ENCODE measurements around the gene CRK.

Gene CRK

DNA sequence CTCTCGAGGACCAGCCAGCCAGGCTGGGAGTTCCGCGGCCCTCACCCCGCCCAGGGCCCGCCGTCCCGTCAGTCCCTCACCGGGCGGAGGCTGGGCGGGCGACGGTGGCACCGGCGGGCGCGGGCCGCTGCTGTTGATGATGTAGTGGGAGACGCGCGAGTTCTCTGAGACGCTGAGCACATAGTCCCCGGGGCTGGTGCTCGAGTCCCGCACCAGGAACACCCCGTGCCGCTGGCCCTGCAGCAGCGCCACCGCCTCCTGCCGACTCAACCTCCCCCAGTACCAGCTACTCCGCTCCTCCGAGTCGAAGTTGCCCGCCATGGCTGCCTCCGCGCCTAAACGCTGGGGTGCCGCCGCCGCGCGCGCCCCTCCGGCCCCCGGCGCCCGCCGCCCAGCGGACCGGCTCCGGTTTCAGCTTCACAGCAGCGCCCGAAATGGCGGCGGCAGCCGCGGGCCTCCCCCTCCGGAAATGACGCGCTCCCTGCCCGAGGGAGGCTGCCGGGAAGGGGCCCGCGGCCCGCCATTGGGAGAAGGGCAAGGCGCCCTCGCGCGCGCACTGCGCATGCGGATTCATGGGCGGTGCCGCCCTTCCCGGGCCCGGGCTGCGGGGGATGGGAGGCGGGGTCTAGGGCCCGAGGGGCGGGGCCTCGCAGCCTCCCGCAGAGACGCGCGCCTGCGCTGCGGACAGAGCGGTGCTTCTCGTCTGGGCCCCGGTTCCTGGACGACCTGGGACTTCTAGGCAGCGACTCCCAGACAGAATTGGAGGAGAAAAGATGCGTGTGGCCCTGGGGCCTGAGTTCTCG lies at the start of gene CRK:
TSS of gene CRK (minus strand) at position 436 of the 803 bp plus-strand sequence. CDS start at position 321, 115 bp downstream.
- H3K4me1 Mint-ChIP-seq: peaks cover 50% of the 10 kb centered on the region
- H3K9me3 Mint-ChIP-seq: no peaks in the 10 kb centered on the region
- peak within 1 kb of the TSS; percentile 82 for H3K4me3 Mint-ChIP-seq
- H3K27ac Mint-ChIP-seq: peak within 1 kb of the TSS; percentile 83
- ATAC-seq (peak; percentile 94), DNase-seq (ENCODE audit: low spot score in 2 of 2) (peak; percentile 99)
- peaks cover 42% of the 10 kb centered on the region for H3K36me3 Mint-ChIP-seq

DNA sequence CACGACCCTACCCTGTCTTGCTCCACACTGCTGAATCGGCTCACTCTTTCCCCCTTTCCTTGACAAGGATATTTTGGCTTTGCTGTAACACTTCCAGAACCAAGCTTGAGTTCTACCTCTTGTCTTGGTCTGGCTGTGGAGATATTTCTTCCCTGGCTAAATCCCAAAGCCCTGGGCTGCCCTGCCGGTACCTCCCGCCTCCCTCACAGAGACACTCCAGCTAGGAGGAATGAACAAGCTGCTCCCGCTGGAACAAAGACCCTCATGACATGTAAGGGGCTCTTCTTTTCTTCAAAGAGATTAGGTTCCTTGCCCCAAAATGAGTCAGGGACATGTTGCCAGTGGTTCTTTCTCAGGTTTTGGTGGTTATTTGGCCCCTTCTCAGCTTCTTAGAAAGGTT lies 49.6 kb upstream of the CRK start:
- Mint-ChIP-seq H3K4me3 (no peak overlapping the region), H3K27ac (no peak overlapping the region), H3K36me3 (peaks cover 40% of the 10 kb centered on the region), H3K4me1 (no peaks in the 10 kb centered on the region), H3K9me3 (no peaks in the 10 kb centered on the region)
- DNase-seq (ENCODE audit: low spot score in 2 of 2) (no peak), ATAC-seq (no peak)

DNA sequence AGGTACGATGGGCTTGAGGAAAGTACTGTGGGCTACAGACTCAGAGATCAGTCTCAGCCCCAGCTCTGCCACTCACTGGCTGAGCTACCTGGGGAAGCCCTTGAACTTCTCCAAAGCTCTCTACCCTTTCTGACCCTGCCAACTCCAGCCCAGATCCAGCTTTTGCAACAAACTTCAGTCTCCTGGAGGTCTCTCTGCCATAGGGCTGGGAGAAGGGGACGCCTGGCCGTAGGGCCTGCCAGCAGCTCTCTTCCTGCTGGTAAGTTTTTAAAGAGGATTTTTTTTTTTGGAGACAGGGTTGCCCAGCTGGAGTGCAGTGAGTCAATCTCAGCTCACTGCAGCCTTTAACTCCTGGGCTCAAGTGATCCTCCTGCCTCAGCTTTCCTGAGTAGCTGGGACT lies 48.8 kb upstream of the CRK start:
- DNase-seq (ENCODE audit: low spot score in 2 of 2): no peak
- Mint-ChIP-seq H3K36me3 (peaks cover 36% of the 10 kb centered on the region), H3K9me3 (no peaks in the 10 kb centered on the region), H3K27ac (no peak overlapping the region), H3K4me3 (no peak overlapping the region), H3K4me1 (no peaks in the 10 kb centered on the region)
- ATAC-seq: no peak

DNA sequence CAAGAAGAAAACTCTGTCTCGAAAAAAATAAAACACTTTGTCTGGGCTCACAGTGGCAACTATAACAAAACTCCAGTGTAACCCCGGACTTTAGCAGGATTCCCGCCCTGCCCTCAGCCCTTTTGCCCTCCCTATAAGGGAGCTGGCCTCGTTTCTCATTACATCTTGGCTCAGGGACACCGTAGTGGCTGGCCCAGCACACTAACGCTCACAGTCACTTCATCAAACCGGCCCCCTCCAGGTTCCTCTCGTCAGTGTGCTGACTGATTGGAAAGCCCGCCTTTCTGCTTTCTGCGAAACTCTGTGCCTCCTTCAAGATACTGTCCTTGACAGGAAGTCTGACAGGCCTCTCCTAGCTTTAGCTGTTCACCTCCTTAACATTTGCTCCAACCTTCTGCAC lies 47.7 kb upstream of the CRK start:
- no peak for DNase-seq (ENCODE audit: low spot score in 2 of 2)
- H3K27ac Mint-ChIP-seq: peak overlapping the region; percentile 43

DNA sequence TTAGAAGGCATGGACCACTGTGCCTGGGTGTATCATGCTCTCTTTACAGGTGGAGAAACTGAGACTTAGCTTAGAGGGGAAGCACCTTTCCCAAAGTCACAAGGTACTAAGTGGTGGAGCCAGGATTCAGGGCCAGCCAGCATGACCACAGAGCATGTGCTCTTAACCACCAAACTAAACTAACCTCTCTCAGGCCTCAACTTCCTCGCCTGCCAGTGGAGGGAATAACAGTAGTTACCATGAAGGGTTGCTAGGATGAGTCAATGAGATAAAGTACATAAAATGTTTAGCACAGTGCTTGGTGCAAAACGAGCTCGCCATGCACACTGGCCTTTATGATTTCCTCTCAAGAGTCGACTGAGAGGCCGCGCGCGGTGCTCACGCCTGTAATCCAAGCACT lies 42.8 kb upstream of the CRK start:
- no peak overlapping the region for H3K4me3 Mint-ChIP-seq
- ATAC-seq (peak; percentile 14), DNase-seq (ENCODE audit: low spot score in 2 of 2) (no peak)
- H3K4me1 Mint-ChIP-seq: no peaks in the 10 kb centered on the region
- H3K9me3 Mint-ChIP-seq: no peaks in the 10 kb centered on the region
- H3K36me3 Mint-ChIP-seq: peaks cover 4% of the 10 kb centered on the region
- H3K27ac Mint-ChIP-seq: no peak overlapping the region

More for the DNA sequence above, 47.7 kb upstream of the CRK start:
- Mint-ChIP-seq H3K4me3 (no peak overlapping the region), H3K4me1 (no peaks in the 10 kb centered on the region), H3K9me3 (no peaks in the 10 kb centered on the region), H3K36me3 (peaks cover 29% of the 10 kb centered on the region)
- no peak for ATAC-seq

DNA sequence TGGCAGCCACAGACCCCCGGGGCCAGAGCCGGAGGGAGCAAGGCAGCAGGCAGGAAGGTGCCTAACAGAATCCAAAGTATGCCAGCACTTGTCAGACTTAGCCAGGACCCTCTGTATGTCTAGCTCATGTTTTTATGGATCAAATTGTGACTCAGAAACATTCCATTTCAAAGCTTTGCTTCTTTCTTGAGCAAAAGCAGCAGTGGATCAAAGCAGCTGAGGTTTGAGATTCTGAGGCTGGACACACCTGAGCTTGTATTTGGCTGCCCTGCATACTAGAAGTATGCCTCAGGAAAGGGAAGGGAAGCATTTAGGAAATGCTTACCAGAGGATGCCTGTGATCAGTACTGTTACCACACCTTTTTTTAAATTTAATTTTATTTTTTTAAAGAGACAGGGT lies 42.2 kb upstream of the CRK start:
- no peaks in the 10 kb centered on the region for H3K9me3 Mint-ChIP-seq
- no peak overlapping the region for H3K27ac Mint-ChIP-seq
- H3K36me3 Mint-ChIP-seq: peaks cover 4% of the 10 kb centered on the region
- DNase-seq (ENCODE audit: low spot score in 2 of 2) (no peak), ATAC-seq (no peak)
- H3K4me1 Mint-ChIP-seq: no peaks in the 10 kb centered on the region
- H3K4me3 Mint-ChIP-seq: no peak overlapping the region

DNA sequence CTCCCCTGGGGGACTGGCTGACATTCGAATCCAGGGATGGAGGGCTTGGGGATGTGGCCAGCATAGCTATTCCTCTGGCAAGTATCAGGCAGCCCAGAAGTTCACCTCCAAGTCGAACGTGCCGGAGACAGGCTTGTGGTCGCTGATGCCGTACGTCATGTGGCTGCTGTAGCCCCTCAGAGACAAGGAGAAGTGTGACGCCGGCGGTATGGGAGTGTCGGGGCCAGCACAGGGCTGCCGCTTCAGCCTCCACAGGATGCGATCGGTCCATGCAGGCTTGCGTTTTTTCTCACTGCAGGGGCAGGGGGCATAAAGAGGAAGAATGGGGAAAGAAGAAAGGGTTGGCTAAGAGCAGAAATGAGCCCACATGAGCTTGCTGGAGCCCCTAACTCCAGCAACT lies 41.8 kb upstream of the CRK start:
- Mint-ChIP-seq H3K4me3 (no peak overlapping the region), H3K36me3 (peaks cover 4% of the 10 kb centered on the region), H3K9me3 (no peaks in the 10 kb centered on the region), H3K27ac (no peak overlapping the region), H3K4me1 (no peaks in the 10 kb centered on the region)
- ATAC-seq (no peak), DNase-seq (ENCODE audit: low spot score in 2 of 2) (no peak)

DNA sequence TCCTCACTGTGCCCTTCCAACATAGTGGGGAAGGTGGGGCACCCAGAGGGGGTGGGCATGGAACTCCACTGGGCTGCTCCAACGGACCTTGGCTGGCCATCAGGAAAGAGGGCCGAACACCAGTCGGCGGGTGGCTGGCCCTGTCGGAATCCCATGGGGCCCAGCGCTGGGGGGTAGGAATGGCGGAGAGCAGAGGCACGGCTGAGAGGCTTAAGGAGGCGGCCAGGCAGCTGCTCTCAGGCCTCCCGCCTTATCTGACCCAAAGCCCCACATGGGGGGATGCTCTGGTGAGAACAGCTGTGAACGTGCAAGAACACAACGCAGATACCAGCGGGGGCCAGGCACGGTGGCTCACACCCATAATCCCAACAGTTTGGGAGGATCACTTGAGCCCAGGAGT lies 40.8 kb upstream of the CRK start:
- ATAC-seq: no peak
- no peak overlapping the region for H3K4me3 Mint-ChIP-seq
- no peaks in the 10 kb centered on the region for H3K9me3 Mint-ChIP-seq
- no peak overlapping the region for H3K27ac Mint-ChIP-seq
- H3K36me3 Mint-ChIP-seq: peaks cover 4% of the 10 kb centered on the region
- H3K4me1 Mint-ChIP-seq: peaks cover 5% of the 10 kb centered on the region
- DNase-seq (ENCODE audit: low spot score in 2 of 2): no peak

DNA sequence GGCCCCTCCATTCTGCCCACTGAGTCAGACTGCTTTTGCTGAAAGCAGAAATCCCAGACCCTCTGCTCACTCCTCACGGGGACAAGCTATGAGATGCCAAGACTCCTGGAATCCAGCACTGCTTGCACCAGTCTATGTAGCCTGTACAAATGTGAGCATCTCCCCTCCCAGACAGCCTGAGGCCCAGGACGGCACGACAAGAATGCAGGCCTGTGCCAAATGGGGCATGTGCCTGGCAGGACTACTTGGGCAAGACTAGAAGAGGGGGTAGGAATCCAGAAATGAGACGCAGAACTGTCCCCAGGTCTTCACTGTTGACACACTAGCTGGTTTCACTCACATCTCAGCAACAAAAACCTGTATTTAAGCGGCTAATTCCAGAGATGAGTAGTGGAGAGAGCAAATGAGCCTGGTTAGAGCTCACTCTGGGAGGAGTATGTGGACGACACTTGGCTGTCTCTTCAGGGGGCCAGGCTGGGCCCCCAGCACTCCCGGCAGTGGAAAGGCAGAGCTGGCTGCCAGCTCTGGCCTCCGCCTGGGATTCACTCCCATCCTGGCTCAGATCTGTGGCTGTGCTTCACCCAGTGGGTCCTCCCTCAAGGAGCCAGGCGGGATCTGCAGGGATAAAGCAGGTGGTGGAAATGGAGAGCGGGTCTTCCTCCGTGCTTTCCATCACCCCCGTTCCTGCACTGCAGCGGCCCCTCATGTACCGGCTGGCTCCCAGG lies 39.4 kb upstream of the CRK start:
- ATAC-seq (no peak), DNase-seq (ENCODE audit: low spot score in 2 of 2) (no peak)
- Mint-ChIP-seq H3K4me3 (no peak overlapping the region), H3K9me3 (no peaks in the 10 kb centered on the region), H3K27ac (no peak overlapping the region), H3K36me3 (peaks cover 5% of the 10 kb centered on the region), H3K4me1 (peaks cover 14% of the 10 kb centered on the region)

DNA sequence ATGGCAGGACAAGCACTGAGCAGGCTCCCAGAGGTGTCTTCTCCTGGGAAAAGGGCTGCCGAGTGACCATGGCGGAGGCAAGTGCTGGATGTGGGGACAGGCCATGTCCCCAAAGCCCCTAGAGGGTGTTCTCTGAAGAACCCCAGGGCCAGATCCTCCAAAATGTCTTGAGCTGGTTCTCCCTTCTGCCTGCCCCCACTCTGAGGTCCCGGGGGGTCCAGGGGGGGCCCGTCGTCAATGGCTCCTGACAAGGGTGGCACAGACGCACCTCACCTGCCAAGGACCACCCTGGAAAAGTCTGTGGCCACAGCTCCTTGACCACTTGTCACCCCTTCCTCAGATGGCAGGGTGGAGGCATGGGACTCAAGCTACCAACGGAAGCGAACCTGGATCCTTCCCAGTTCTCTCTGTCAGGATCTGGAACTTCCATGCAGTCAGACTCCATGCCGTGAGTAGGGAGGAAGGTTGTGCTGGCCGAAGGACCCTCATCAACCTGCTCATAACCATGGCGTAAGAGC lies 38.8 kb upstream of the CRK start:
- no peak overlapping the region for H3K4me3 Mint-ChIP-seq
- no peak for ATAC-seq
- peaks cover 17% of the 10 kb centered on the region for H3K4me1 Mint-ChIP-seq
- peaks cover 5% of the 10 kb centered on the region for H3K36me3 Mint-ChIP-seq
- H3K9me3 Mint-ChIP-seq: no peaks in the 10 kb centered on the region
- no peak overlapping the region for H3K27ac Mint-ChIP-seq
- DNase-seq (ENCODE audit: low spot score in 2 of 2): no peak

DNA sequence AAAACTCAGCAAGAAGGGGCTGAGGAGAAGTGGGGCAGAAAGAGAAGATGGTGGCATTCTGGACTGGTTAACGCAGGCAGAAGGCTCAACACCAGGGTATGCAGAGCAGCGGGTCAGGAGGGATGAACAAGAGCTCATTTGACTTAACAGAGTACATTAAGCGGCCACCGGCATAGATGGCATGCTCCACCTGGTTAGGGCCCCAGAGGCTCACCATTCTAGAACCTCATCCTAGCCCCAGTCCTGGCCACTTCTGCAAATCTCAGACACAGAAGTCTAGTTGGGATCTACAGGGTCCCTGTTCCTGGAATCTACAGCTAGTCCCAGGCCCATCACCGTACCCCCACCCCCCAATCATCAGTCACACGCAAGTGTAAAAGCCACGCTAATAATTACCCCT lies 38.2 kb upstream of the CRK start:
- no peak for ATAC-seq
- no peak overlapping the region for H3K27ac Mint-ChIP-seq
- H3K4me3 Mint-ChIP-seq: no peak overlapping the region

DNA sequence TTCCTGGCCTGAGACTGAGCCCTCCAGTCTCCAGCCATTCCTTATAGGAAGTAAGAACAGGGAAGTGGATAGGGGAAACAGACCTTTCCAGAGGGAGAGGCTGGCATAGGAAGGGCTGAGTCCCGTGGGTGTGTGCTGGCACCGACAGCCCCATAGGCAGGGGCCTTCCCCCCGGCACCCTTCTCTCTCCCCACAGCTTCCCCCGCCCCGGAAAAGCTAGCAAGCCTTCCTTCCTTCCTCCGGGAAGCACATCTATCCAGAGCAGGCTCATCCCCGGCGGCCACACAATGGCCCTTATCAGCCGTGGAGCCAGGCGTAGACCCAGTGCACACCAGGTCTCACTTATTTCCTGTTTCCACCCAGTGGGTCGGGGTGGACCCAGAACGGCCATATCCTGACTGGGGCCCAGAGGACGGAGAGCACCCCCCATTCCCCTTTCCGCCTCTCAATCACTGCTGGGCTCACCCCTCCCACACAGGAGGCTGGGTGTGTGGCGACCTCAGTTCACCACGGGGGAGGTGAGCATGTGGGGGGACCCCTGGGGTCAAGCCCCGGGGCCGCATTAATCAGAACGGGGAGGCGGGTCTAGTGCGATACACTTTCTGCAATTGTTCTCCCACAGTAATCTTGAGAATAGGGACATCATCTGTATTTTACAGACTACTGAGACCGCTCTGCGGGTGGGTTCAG lies 37.4 kb upstream of the CRK start:
- Mint-ChIP-seq H3K4me3 (peak overlapping the region; percentile 80), H3K9me3 (no peaks in the 10 kb centered on the region), H3K36me3 (peaks cover 5% of the 10 kb centered on the region), H3K4me1 (peaks cover 17% of the 10 kb centered on the region), H3K27ac (no peak overlapping the region)
- ATAC-seq (no peak), DNase-seq (ENCODE audit: low spot score in 2 of 2) (no peak)

More for the DNA sequence above, 38.2 kb upstream of the CRK start:
- no peak for DNase-seq (ENCODE audit: low spot score in 2 of 2)
- H3K9me3 Mint-ChIP-seq: no peaks in the 10 kb centered on the region
- peaks cover 17% of the 10 kb centered on the region for H3K4me1 Mint-ChIP-seq
- peaks cover 5% of the 10 kb centered on the region for H3K36me3 Mint-ChIP-seq

DNA sequence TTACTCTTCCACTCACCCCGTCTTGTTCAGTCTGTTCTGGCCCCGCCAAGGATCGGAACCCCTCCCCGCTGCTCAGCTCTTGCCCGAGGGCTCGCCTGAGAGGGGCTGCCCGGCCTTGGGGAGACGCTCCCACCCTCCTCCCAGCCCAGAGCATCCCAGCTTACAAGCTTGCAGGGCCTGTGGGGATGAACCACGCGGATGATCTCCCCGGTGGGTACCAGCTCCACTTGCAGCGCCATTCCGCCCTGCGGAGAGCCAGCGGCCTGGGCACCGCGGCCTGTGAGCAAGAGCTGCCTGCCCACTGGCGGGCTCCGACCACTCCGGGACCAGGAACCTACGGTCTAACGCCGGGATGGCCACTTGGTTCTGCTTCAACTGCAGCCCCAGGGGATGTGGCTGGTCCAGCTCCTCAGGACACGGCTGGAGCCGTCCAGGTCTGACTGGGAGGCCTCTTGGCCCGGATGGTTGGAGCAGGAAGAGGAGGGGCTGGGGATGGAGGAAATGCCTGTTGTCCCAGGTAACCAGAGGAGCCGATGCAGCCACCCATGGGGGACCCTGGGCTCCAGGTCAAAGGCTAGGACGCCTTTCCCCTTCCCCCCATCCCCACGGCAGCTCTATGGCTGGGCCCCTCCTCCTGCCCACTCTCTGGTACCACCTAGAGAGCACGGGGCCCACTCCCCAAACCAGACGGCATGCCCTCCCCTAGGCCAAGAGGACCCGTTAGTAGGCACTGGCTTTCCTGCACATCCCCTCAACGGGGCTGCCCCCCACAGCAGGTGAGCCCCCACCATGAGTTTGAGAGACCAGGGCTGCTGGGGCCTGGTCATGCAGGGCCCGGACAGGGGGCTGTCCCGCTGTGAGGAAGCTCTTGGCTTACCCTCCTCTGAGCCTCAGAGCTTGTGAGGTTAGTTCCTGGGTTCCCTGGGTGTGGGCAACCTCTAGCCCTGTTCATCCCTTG lies 36.5 kb upstream of the CRK start, which contains the start of gene MYO1C:
TSS of gene MYO1C (minus strand) at position 438 of the 958 bp plus-strand sequence. CDS start at position 239, 199 bp downstream.
- Mint-ChIP-seq H3K36me3 (peaks cover 5% of the 10 kb centered on the region), H3K9me3 (no peaks in the 10 kb centered on the region), H3K4me3 (peak within 1 kb of the TSS; percentile 80), H3K4me1 (peaks cover 22% of the 10 kb centered on the region), H3K27ac (peak within 1 kb of the TSS; percentile 63)
- ATAC-seq (no peak), DNase-seq (ENCODE audit: low spot score in 2 of 2) (no peak)

DNA sequence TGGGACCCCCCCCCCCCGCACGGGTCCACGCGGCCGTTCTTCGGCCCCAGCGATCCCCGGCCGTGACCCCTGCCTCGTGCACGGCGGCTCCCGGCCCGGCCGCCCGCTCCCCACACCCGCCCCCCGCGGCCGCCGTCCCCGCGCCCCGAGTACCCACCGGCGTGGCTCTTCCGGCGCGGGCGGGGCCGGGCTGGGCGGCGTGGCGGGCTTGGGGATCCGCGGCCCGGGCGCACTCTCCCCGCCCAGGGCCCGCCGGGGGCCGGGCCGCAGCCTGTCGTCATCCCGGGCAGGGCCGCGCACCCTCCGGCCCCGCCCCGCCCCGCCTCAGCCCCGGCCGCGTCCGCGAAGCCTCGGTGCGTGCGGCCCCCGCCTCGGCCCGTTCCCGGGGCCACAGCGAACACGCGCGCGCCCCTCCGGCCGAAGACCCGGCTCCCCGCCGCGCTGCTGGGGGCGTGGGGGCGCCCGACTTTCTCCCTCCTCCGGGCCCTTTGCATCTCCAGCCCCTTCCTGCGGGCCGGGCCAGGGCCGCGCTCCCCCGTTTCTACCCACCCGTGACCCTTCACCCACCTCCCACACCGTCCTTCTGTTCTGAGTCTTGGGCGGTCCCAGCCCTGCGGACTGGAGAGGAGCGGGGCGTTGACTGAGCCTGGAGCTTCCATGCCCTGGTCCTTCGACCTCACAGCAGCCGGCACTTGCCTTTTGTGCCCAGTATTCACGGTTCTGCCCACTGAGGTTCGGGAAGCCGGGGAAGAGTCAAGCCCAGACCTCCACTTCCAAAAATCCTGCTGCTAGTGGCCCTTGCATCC lies 35.6 kb upstream of the CRK start:
- peaks cover 31% of the 10 kb centered on the region for H3K4me1 Mint-ChIP-seq
- ATAC-seq (peak; percentile 81), DNase-seq (ENCODE audit: low spot score in 2 of 2) (peak; percentile 54 to 64)
- peak overlapping the region; percentile 63 for H3K27ac Mint-ChIP-seq
- peak overlapping the region; percentile 80 for H3K4me3 Mint-ChIP-seq
- H3K36me3 Mint-ChIP-seq: peaks cover 11% of the 10 kb centered on the region
- H3K9me3 Mint-ChIP-seq: no peaks in the 10 kb centered on the region

All from stimulated activated effector memory CD8-positive, alpha-beta T cell treated with anti-CD3 and anti-CD28 coated beads, Interleukin-12 subunit alpha, Interleukin-12 subunit beta, amount 100 ng/mL, for 72 hours (primary cell).